HepG2 (cell line): ENCODE measurements around the gene ZBED1.

Source experiments
- ZNF343 ChIP-seq: sonication (generic); formaldehyde crosslinking; IDR thresholded peaks from 2 replicates; pipeline ENCODE4 v1.4.0; 2020; ENCODE audit warnings: mild to moderate bottlenecking, missing genetic modification reagents
- TF ChIP-seq, protein P1 (sequence below): sonication (generic); formaldehyde crosslinking; IDR thresholded peaks from 2 replicates; pipeline ENCODE4 v1.9.0; 2022; ENCODE audit warnings: low read depth, missing genetic modification reagents

DNA sequence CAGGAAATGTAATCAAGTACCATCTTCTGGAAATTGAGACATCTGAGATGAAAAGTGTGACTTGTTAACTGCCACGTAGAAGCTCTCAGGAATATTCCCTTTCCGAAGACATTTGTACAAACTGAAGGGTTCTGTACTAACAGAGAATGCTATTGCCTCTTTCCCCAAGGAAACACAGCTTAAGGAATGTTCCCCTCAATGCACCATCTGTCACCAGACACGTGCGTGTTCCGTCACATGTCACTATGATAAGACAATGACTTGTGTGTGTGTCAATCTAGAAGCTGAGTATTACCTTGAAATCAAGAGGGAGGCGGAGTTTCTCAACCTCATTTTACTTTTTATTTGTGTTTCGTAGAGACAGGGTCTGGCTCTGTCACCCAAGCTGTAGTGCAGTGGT, 58.1 kb downstream of the ZBED1 start:
- TF ChIP-seq, protein P1, sequence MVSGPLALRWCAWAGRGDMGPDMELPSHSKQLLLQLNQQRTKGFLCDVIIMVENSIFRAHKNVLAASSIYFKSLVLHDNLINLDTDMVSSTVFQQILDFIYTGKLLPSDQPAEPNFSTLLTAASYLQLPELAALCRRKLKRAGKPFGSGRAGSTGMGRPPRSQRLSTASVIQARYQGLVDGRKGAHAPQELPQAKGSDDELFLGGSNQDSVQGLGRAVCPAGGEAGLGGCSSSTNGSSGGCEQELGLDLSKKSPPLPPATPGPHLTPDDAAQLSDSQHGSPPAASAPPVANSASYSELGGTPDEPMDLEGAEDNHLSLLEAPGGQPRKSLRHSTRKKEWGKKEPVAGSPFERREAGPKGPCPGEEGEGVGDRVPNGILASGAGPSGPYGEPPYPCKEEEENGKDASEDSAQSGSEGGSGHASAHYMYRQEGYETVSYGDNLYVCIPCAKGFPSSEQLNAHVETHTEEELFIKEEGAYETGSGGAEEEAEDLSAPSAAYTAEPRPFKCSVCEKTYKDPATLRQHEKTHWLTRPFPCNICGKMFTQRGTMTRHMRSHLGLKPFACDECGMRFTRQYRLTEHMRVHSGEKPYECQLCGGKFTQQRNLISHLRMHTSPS (CRISPR knock-in tag): no peak
- no peak for TF ChIP-seq ZNF343 (CRISPR knock-in tag)
